Measurements from ENCODE around the gene RPL36. TPM values are rescaled to one million over a fixed set of nuclear protein-coding genes. Genes with fewer than 3 reads are reported as not detected.

The RPL36 gene
- total RNA-seq, 1 donor from 2014 or later: 564 TPM

DNA sequence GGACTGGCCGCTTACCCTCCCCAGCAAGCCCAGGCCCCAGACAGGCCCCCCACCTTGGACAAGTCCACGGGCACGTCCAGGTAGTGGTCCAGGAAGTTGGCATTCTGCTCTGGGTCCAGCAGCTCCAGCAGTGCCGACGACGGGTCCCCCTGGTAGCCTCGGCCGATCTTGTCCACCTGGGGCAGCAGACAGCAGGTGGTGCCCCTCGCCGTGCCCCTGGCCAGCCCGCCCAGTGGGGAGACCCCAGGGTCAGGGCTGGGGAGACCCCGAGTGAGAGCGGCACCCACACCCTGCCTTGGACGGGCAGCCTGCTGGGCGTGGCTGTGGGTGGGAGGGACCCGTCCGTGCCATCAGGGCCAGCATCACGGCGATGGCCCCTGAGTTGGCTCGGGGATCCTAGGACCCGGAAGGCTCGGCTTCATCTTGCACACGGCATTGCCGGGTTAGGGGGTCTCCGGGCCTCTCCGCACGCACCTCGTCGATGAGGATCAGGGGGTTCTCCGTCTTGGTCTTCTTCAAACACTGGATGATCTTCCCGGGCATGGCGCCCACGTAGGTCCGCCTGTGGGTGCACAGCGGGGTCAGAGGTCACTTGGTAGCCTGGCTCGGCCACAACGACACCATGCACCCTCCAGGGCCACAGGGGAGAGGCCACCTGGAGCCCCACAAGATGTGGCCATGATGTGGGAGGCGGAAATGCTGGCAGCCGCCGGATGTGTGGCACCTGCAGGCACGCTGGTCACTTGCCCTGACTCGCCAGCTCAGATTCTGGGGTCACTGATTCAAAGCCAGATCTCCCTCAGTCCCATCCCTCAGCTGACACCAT is 6.3 kb downstream of the RPL36 start:
- no peak for ATAC-seq
- Histone ChIP-seq H3K9me3 (no peaks in the 10 kb centered on the region), H3K4me1 (peaks cover 9% of the 10 kb centered on the region), H3K36me3 (peaks cover 89% of the 10 kb centered on the region), H3K27me3 (no peaks in the 10 kb centered on the region), H3K27ac (no peak overlapping the region), H3K4me3 (no peak overlapping the region)
- no peak for TF ChIP-seq CTCF (IDR thresholded peaks at IDR 0.05)
- DNase-seq: no peak
- intact Hi-C loops (cut with DNase I): no loop called here

- Histone ChIP-seq H3K4me1 (peaks cover 3% of the 10 kb centered on the region), H3K4me3 (no peak overlapping the region), H3K27me3 (no peaks in the 10 kb centered on the region), H3K9me3 (no peaks in the 10 kb centered on the region), H3K36me3 (peaks cover 82% of the 10 kb centered on the region), H3K27ac (no peak overlapping the region)
- DNase-seq: no peak
- intact Hi-C loops (cut with DNase I): no loop called here
- no peak for TF ChIP-seq CTCF (IDR thresholded peaks at IDR 0.05)
- ATAC-seq: no peak
These were observed 7.2 kb downstream of the RPL36 start for GRCh38 chr19:5697022-5697889.

- intact Hi-C loops (cut with DNase I): no loop called here
- no peak for ATAC-seq
- no peak for TF ChIP-seq CTCF (IDR thresholded peaks at IDR 0.05)
These were observed 8.0 kb downstream of the RPL36 start for GRCh38 chr19:5697890-5698634.

GRCh38 chr19:5698635-5699422 is 8.7 kb downstream of the RPL36 start:
- no peak for DNase-seq
- no peaks in the 10 kb centered on the region for H3K4me1 ChIP-seq
- no peak overlapping the region for H3K4me3 ChIP-seq
- no peak overlapping the region for H3K27ac ChIP-seq
- TF ChIP-seq CTCF (IDR thresholded peaks at IDR 0.05): no peak
- no peak for ATAC-seq
- H3K27me3 ChIP-seq: no peaks in the 10 kb centered on the region
- intact Hi-C loops (cut with DNase I): no loop called here
- H3K9me3 ChIP-seq: no peaks in the 10 kb centered on the region
- peaks cover 74% of the 10 kb centered on the region for H3K36me3 ChIP-seq

More at GRCh38 chr19:5697890-5698634, 8.0 kb downstream of the RPL36 start:
- Histone ChIP-seq H3K4me3 (no peak overlapping the region), H3K9me3 (no peaks in the 10 kb centered on the region), H3K4me1 (no peaks in the 10 kb centered on the region), H3K36me3 (peaks cover 74% of the 10 kb centered on the region), H3K27ac (no peak overlapping the region), H3K27me3 (no peaks in the 10 kb centered on the region)
- DNase-seq: no peak

Data from upper lobe of right lung (tissue), 1 donor.